Sigmoid colon (tissue), 4 donors: ENCODE data around the gene CAMTA1.

Experiments used
- POLR2A ChIP-seq, 2 donors: fragments of 450-650 bp; IDR thresholded peaks; one replicate each; pipeline ENCODE4 v1.6.1; 2016; ENCODE audit warnings: antibody characterized with exemption in 2 of 2, mild to moderate bottlenecking in 2 of 2, moderate library complexity in 2 of 2
- POLR2AphosphoS5 ChIP-seq, 4 donors: sonication (generic); formaldehyde crosslinking; IDR thresholded peaks; one replicate each; pipeline ENCODE4 v1.6.1; 2017; ENCODE audit warnings: antibody characterized with exemption in 4 of 4
- TF ChIP-seq, protein P1 (sequence below), 4 experiments: fragments of 450-650 bp in 3 of 4; fragments of 200-600 bp in 1 of 4; IDR thresholded peaks; one replicate each; pipeline ENCODE4 v1.5.1; 2016 to 2019; ENCODE audit warnings: antibody characterized with exemption in 4 of 4, mild to moderate bottlenecking in 3 of 4, moderate library complexity in 2 of 4

DNA sequence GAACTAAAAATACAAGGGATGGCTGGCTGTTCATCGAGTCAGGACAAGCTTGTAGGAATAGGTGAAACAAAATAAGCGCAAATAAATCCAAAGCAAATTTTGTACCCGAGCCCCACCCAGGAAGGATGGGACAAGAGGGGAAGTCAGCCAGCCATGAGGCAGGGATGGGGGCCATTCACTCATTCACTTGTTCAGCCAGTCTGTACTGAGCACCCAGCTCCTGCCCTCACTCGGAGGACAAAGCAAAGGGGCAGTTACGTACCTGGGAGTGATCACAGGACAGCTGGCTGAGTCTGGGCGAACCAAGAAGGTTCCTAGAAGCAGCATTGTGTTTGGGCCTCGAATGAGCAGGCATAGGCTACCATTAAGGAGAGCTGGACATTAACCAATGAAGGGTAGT is 891.9 kb downstream of the CAMTA1 start:
- TF ChIP-seq, protein P1, sequence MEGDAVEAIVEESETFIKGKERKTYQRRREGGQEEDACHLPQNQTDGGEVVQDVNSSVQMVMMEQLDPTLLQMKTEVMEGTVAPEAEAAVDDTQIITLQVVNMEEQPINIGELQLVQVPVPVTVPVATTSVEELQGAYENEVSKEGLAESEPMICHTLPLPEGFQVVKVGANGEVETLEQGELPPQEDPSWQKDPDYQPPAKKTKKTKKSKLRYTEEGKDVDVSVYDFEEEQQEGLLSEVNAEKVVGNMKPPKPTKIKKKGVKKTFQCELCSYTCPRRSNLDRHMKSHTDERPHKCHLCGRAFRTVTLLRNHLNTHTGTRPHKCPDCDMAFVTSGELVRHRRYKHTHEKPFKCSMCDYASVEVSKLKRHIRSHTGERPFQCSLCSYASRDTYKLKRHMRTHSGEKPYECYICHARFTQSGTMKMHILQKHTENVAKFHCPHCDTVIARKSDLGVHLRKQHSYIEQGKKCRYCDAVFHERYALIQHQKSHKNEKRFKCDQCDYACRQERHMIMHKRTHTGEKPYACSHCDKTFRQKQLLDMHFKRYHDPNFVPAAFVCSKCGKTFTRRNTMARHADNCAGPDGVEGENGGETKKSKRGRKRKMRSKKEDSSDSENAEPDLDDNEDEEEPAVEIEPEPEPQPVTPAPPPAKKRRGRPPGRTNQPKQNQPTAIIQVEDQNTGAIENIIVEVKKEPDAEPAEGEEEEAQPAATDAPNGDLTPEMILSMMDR (IDR thresholded peaks at IDR 0.05): no peak
- TF ChIP-seq POLR2A (IDR thresholded peaks at IDR 0.05) (no peak), POLR2AphosphoS5 (IDR thresholded peaks at IDR 0.05) (no peak)
